ENCODE measurements around the gene SPOPL. TPM values are rescaled to one million over a fixed set of nuclear protein-coding genes. Genes with fewer than 3 reads are reported as not detected.

The SPOPL gene
- total RNA-seq, 2 donors from 2014 or later = 12.1 to 14.4 TPM

- peaks cover 0 to 44% of the 10 kb centered on the region in 2 donors for H3K4me1 ChIP-seq
- H3K36me3 ChIP-seq = no peaks in the 10 kb centered on the region
- TF ChIP-seq CTCF (IDR thresholded peaks at IDR 0.05) = no peak
Measured at GRCh38 chr2:138507267-138507666, 5.7 kb downstream of the SPOPL start.

GRCh38 chr2:138510319-138510718 lies 8.7 kb downstream of the SPOPL start:
- DNase-seq (ENCODE audit: low spot score) = no peak
- TF ChIP-seq CTCF (IDR thresholded peaks at IDR 0.05) = no peak
- Histone ChIP-seq H3K4me3 (no peak overlapping the region), H3K36me3 (no peaks in the 10 kb centered on the region), H3K4me1 (peaks cover 0 to 33% of the 10 kb centered on the region in 2 donors), H3K27me3 (no peaks in the 10 kb centered on the region), H3K27ac (no peak overlapping the region), H3K9me3 (no peaks in the 10 kb centered on the region)

More at GRCh38 chr2:138507267-138507666, 5.7 kb downstream of the SPOPL start:
- H3K27ac ChIP-seq = no peak overlapping the region
- H3K4me3 ChIP-seq = no peak overlapping the region
- no peaks in the 10 kb centered on the region for H3K27me3 ChIP-seq
- no peak for DNase-seq (ENCODE audit: low spot score)
- no peaks in the 10 kb centered on the region for H3K9me3 ChIP-seq

- Histone ChIP-seq H3K9me3 (no peaks in the 10 kb centered on the region), H3K4me1 (peaks cover 0 to 38% of the 10 kb centered on the region in 2 donors), H3K27me3 (no peaks in the 10 kb centered on the region), H3K4me3 (no peak overlapping the region), H3K27ac (no peak overlapping the region), H3K36me3 (no peaks in the 10 kb centered on the region)
- TF ChIP-seq CTCF (IDR thresholded peaks at IDR 0.05) = no peak
- DNase-seq (ENCODE audit: low spot score) = no peak
Measured at GRCh38 chr2:138512672-138513071, 11.1 kb downstream of the SPOPL start.

GRCh38 chr2:138514173-138514572 lies 12.6 kb downstream of the SPOPL start:
- TF ChIP-seq CTCF (IDR thresholded peaks at IDR 0.05) = no peak
- H3K27me3 ChIP-seq = no peaks in the 10 kb centered on the region
- H3K4me1 ChIP-seq = peaks cover 0 to 41% of the 10 kb centered on the region in 2 donors
- DNase-seq (ENCODE audit: low spot score) = no peak
- H3K9me3 ChIP-seq = no peaks in the 10 kb centered on the region
- no peaks in the 10 kb centered on the region for H3K36me3 ChIP-seq
- H3K4me3 ChIP-seq = no peak overlapping the region
- H3K27ac ChIP-seq = no peak overlapping the region

- H3K4me1 ChIP-seq = peaks cover 0 to 41% of the 10 kb centered on the region in 2 donors
- no peak for TF ChIP-seq CTCF (IDR thresholded peaks at IDR 0.05)
- DNase-seq (ENCODE audit: low spot score) = no peak
Measured at GRCh38 chr2:138515092-138515491, 13.5 kb downstream of the SPOPL start.

GRCh38 chr2:138516030-138516704 lies 14.6 kb downstream of the SPOPL start:
- Histone ChIP-seq H3K27ac (no peak overlapping the region), H3K9me3 (no peaks in the 10 kb centered on the region), H3K36me3 (no peaks in the 10 kb centered on the region), H3K4me3 (no peak overlapping the region), H3K27me3 (no peaks in the 10 kb centered on the region), H3K4me1 (peaks cover 0 to 41% of the 10 kb centered on the region in 2 donors)
- DNase-seq (ENCODE audit: low spot score) = no peak
- TF ChIP-seq CTCF (IDR thresholded peaks at IDR 0.05) = no peak

More at GRCh38 chr2:138515092-138515491, 13.5 kb downstream of the SPOPL start:
- Histone ChIP-seq H3K36me3 (no peaks in the 10 kb centered on the region), H3K9me3 (no peaks in the 10 kb centered on the region), H3K27me3 (no peaks in the 10 kb centered on the region), H3K27ac (no peak overlapping the region), H3K4me3 (no peak overlapping the region)

Data from right atrium auricular region (tissue), 2 donors.